Keratinocyte (primary cell): Measurements from ENCODE around the gene OSBPL5. TPM values are rescaled to one million over a fixed set of nuclear protein-coding genes. Genes with fewer than 3 reads are reported as not detected.

Experiments used
- DNase-seq: peaks from one replicate; pipeline ENCODE4 v3.0.0-alpha.2; 2011; ENCODE audit warnings: low read depth, missing footprints, low spot score
- FAIRE-seq: peaks from 2 replicates; lab custom pipeline; 2011; peaks lifted over from hg19 to GRCh38; lab: Jason Lieb, UNC
- H2AFZ ChIP-seq: 2 replicates; pipeline ENCODE4 v1.6.0; 2012; ENCODE audit warnings: low read length, control low read depth, inconsistent platforms; ENCODE audit not compliant: control insufficient read depth
- H3K27ac ChIP-seq: 2 replicates; pipeline ENCODE4 v1.5.1; 2011; ENCODE audit warnings: low read length; ENCODE audit not compliant: control insufficient read depth, insufficient read depth
- H3K27me3 ChIP-seq: 3 replicates; pipeline ENCODE4 v1.6.0; 2011; ENCODE audit warnings: low read length; ENCODE audit not compliant: control insufficient read depth, insufficient read depth; ENCODE audit errors: extremely low read depth
- H3K36me3 ChIP-seq, 2 experiments: 2 replicates in 1 of 2; 3 replicates in 1 of 2; pipeline ENCODE4 v1.5.1; 2011; ENCODE audit warnings: low read length in 2 of 2, mild to moderate bottlenecking in 1 of 2; ENCODE audit not compliant: control insufficient read depth in 2 of 2, insufficient read depth in 2 of 2; ENCODE audit errors: extremely low read depth in 1 of 2
- H3K4me1 ChIP-seq: 3 replicates; pipeline ENCODE4 v1.5.1; 2011; ENCODE audit warnings: low read length; ENCODE audit not compliant: control insufficient read depth, insufficient read depth; ENCODE audit errors: extremely low read depth
- H3K4me2 ChIP-seq: 3 replicates; pipeline ENCODE4 v1.6.0; 2011; ENCODE audit warnings: low read depth, low read length; ENCODE audit not compliant: control insufficient read depth, insufficient read depth; ENCODE audit errors: extremely low read depth
- H3K4me3 ChIP-seq, 3 experiments: fragments of 200-600 bp in 1 of 3; sonication (generic) in 1 of 3; 2 replicates in 2 of 3; 3 replicates in 1 of 3; pipeline ENCODE4 v1.5.1; 2011 to 2016; ENCODE audit warnings: low read length in 3 of 3, mild to moderate bottlenecking in 3 of 3, control low read depth in 2 of 3, inconsistent platforms in 1 of 3, low read depth in 1 of 3, mixed read lengths in 1 of 3, mixed run types in 1 of 3, moderate library complexity in 1 of 3; ENCODE audit not compliant: control insufficient read depth in 2 of 3, insufficient read depth in 2 of 3; ENCODE audit errors: extremely low read depth in 1 of 3
- H3K79me2 ChIP-seq: 2 replicates; pipeline ENCODE4 v1.6.0; 2012; ENCODE audit warnings: low read length; ENCODE audit not compliant: control insufficient read depth, insufficient read depth
- H3K9ac ChIP-seq: 3 replicates; pipeline ENCODE4 v1.6.0; 2011; ENCODE audit warnings: low read length; ENCODE audit not compliant: control insufficient read depth, insufficient read depth; ENCODE audit errors: extremely low read depth
- H3K9me1 ChIP-seq: 3 replicates; pipeline ENCODE4 v1.6.0; 2011; ENCODE audit warnings: low read length; ENCODE audit not compliant: control insufficient read depth, insufficient read depth; ENCODE audit errors: extremely low read depth
- H3K9me3 ChIP-seq: 2 replicates; pipeline ENCODE4 v1.5.1; 2012; ENCODE audit warnings: low read depth, low read length; ENCODE audit not compliant: control insufficient read depth
- H4K20me1 ChIP-seq: 3 replicates; pipeline ENCODE4 v1.6.0; 2011; ENCODE audit warnings: low read length; ENCODE audit not compliant: control insufficient read depth, insufficient read depth; ENCODE audit errors: extremely low read depth
- CTCF ChIP-seq, 3 experiments: IDR thresholded peaks in 1 of 3; conservative IDR thresholded peaks in 1 of 3; optimal IDR thresholded peaks in 1 of 3; 2 replicates in 2 of 3; 3 replicates in 1 of 3; pipeline versions ENCODE3 to v1.5.1; 2011; ENCODE audit warnings: low read length in 3 of 3, mild to moderate bottlenecking in 3 of 3, moderate library complexity in 2 of 3, control low read depth in 1 of 3, inconsistent platforms in 1 of 3; ENCODE audit not compliant: insufficient read depth in 2 of 3; ENCODE audit errors: extremely low read depth in 1 of 3
- EZH2 ChIP-seq: IDR thresholded peaks from one replicate; pipeline ENCODE4 v1.6.1; 2012; ENCODE audit warnings: inconsistent platforms, mild to moderate bottlenecking, low read length, moderate library complexity
- dilution Hi-C: fragments of 300-500 bp; cut with MboI; formaldehyde crosslinking; loops from one replicate; pipeline ENCODE4 v1.7.0; 2020; ENCODE audit warnings: low sequenced_read_pairs; ENCODE audit not compliant: extremely low pct_ligation_motif_present
- polyA plus RNA-seq, 5 experiments: library from polyadenylated mRNA; depleted of rRNA in 3 of 5; stranded (reverse) in 3 of 5; stranded (forward) in 1 of 5; unstranded in 1 of 5; fragments of >200 nt; gene quantifications; 1 replicate in 1 of 5; 2 replicates in 3 of 5; 3 replicates in 1 of 5; pipeline versions ENCODE4 v1.2.1 to v1.2.3, GENCODE V29; 2011 to 2012; ENCODE audit warnings: missing spikeins in 2 of 5, low read depth in 1 of 5, low replicate concordance in 1 of 5

OSBPL5 gene
- polyA plus RNA-seq, 1 donor (not counting 4 experiments of a cell fraction or from before 2014, with no cell fraction given) = 3.0 TPM

GRCh38 chr11:3207526-3208189, 42.5 kb upstream of the OSBPL5 start:
- H2AFZ ChIP-seq = no peak overlapping the region
- H3K79me2 ChIP-seq = no peaks in the 10 kb centered on the region
- no peaks in the 10 kb centered on the region for H4K20me1 ChIP-seq
- H3K9me1 ChIP-seq = no peaks in the 10 kb centered on the region
- no peaks in the 10 kb centered on the region for H3K36me3 ChIP-seq
- no peak overlapping the region for H3K9ac ChIP-seq
- H3K4me3 ChIP-seq = no peak overlapping the region
- FAIRE-seq = no peak
- H3K9me3 ChIP-seq = no peaks in the 10 kb centered on the region
- H3K27me3 ChIP-seq = peaks cover 38% of the 10 kb centered on the region
- DNase-seq = no peak
- dilution Hi-C loops = no loop called here
- TF ChIP-seq CTCF (optimal IDR thresholded peaks at IDR 0.05 in 1 of 3, IDR thresholded peaks at IDR 0.05 in 1 of 3, conservative IDR thresholded peaks at IDR 0.05 in 1 of 3; ENCODE audit: extremely low read depth in 1 of 3, insufficient read depth in 2 of 3, low read length in 3 of 3) (no peak), EZH2 (no peak)
- no peak overlapping the region for H3K4me2 ChIP-seq
- no peaks in the 10 kb centered on the region for H3K4me1 ChIP-seq
- H3K27ac ChIP-seq = no peak overlapping the region

- Histone ChIP-seq H3K27ac (no peak overlapping the region), H3K9me3 (no peaks in the 10 kb centered on the region), H3K36me3 (no peaks in the 10 kb centered on the region), H3K4me3 (no peak overlapping the region), H3K4me1 (no peaks in the 10 kb centered on the region), H4K20me1 (no peaks in the 10 kb centered on the region), H3K9me1 (no peaks in the 10 kb centered on the region), H3K9ac (no peak overlapping the region), H2AFZ (no peak overlapping the region), H3K79me2 (no peaks in the 10 kb centered on the region), H3K27me3 (peaks cover 46% of the 10 kb centered on the region), H3K4me2 (no peak overlapping the region)
- DNase-seq (no peak), FAIRE-seq (no peak)
- TF ChIP-seq EZH2 (no peak), CTCF (optimal IDR thresholded peaks at IDR 0.05 in 1 of 3, IDR thresholded peaks at IDR 0.05 in 1 of 3, conservative IDR thresholded peaks at IDR 0.05 in 1 of 3; ENCODE audit: extremely low read depth in 1 of 3, insufficient read depth in 2 of 3, low read length in 3 of 3) (no peak)
- dilution Hi-C loops = no loop called here
Measured at GRCh38 chr11:3206922-3207204, 41.8 kb upstream of the OSBPL5 start.
